Activated CD4-positive, alpha-beta memory T cell treated with anti-CD3 and anti-CD28 coated beads for 36 hours (primary cell): Measurements from ENCODE around the gene LRRC8D. TPM values are rescaled to one million over a fixed set of nuclear protein-coding genes. Genes with fewer than 3 reads are reported as not detected.
A peak's percentile ranks its signal among the peaks of the same experiment; 100 is the strongest.

Experiments used
- CTCF ChIA-PET: fragments of 350-600 bp; sonication (Branson Sonifier 250); formaldehyde crosslinking; loops from one replicate; lab custom pipeline; 2021; ENCODE audit warnings: antibody characterized with exemption, inconsistent platforms; lab: Charles Lee
- POLR2A ChIA-PET: fragments of 350-600 bp; sonication (Branson Sonifier 250); formaldehyde crosslinking; loops from one replicate; lab custom pipeline; 2021; ENCODE audit warnings: antibody characterized with exemption; lab: Charles Lee
- DNase-seq: peaks from one replicate; pipeline ENCODE4 v3.0.0-alpha.2; 2020
- H3K27ac Mint-ChIP-seq: one replicate; pipeline ENCODE4 v1.8.0; 2021; ENCODE audit warnings: mixed read lengths
- H3K27me3 Mint-ChIP-seq: one replicate; pipeline ENCODE4 v1.8.0; 2021; ENCODE audit warnings: mixed read lengths
- H3K36me3 Mint-ChIP-seq: one replicate; pipeline ENCODE4 v1.8.0; 2021; ENCODE audit warnings: mixed read lengths
- H3K4me1 Mint-ChIP-seq: one replicate; pipeline ENCODE4 v1.8.0; 2021; ENCODE audit warnings: low read depth, mixed read lengths
- H3K4me3 Mint-ChIP-seq: one replicate; pipeline ENCODE4 v1.8.0; 2021; ENCODE audit warnings: mild to moderate bottlenecking, mixed read lengths
- H3K9me3 Mint-ChIP-seq: one replicate; pipeline ENCODE4 v1.8.0; 2021; ENCODE audit warnings: mixed read lengths
- intact Hi-C: fragments of 100-400 bp; cut with micrococcal nuclease; formaldehyde crosslinking; loops from one replicate; pipeline ENCODE4 v1.15.1; 2023
- total RNA-seq, 2 experiments: library from RNA; stranded (reverse); gene quantifications; one replicate each; pipeline ENCODE4 v1.2.3, GENCODE V29; 2021

Gene LRRC8D
- total RNA-seq, 2 experiments from 2014 or later, result 17.7 to 19.4 TPM

DNA sequence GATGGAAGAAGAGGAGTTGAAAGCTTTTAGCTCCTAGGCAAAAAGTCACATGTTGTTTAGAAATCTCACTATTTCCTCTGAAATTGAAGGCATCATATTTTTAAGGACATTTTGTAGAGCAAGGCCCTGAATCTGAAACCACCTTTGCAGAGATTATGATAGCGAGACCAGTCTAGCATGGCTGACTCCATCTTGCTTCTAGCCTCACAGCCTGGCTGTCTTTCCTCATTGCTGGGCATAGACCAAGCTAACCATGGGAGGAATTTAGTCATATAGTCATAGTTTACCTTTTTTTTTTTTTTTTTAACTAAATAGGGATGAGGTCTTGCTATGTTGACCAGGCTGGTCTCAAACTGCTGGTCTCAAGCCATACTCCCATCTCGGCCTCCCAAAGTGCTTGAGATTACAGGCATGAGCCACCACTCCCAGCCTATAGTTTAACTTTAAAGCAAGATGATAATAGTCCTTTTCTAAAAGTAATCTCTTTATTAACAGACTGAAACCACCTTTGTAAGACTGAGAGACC lies 131.8 kb downstream of the LRRC8D start:
- H3K36me3 Mint-ChIP-seq, result peaks cover 1% of the 10 kb centered on the region
- CTCF ChIA-PET, result interaction anchor here (0.6 to 0.9 kb wide), 2 partner anchors 43 to 110 kb away, joined by 3 to 4 read pairs; no protein-coding TSS in a partner anchor
- H3K27me3 Mint-ChIP-seq, result no peaks in the 10 kb centered on the region
- H3K9me3 Mint-ChIP-seq, result no peaks in the 10 kb centered on the region
- no peak overlapping the region for H3K27ac Mint-ChIP-seq
- intact Hi-C loops, result loop anchor here (1.0 to 5.0 kb wide), 5 partner anchors 34 to 172 kb away; partner anchors contain the start of gene LRRC8D
- H3K4me3 Mint-ChIP-seq, result no peak overlapping the region
- peaks cover 14% of the 10 kb centered on the region for H3K4me1 Mint-ChIP-seq
- no peak for DNase-seq
- POLR2A ChIA-PET, result interaction anchor here (0.6 kb wide), 1 partner anchor 132 kb away, joined by 3 read pairs; the partner anchor contains the start of gene LRRC8D

DNA sequence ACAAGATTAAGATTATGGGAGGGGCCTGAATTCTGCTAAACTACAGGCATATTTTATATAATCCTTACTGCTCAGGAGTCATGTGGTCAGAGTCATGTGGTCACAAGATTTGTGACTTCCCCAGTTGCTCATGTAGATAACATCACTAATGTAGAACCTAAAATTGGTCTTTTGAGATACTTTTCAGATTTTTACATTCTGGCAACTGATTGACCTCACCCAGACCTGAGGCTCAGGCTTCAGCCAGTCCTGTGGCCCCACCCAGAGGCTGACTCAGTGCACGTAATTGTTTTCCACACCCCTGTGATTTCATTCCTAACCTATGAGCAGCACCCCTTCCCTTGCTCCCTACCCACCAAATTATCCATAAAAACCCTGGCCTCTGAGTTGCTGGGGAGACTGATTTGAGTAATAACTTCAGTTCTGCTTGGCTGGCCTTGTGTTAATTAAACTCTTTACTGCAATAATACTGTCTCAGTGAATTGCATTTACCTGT lies 132.3 kb downstream of the LRRC8D start:
- ChIA-PET POLR2A (interaction anchor here (0.6 kb wide), 1 partner anchor 133 kb away, joined by 3 read pairs; the partner anchor contains the start of gene LRRC8D), CTCF (no interaction called here)
- H3K36me3 Mint-ChIP-seq, result no peaks in the 10 kb centered on the region
- H3K27ac Mint-ChIP-seq, result no peak overlapping the region
- DNase-seq, result peak; percentile 61
- H3K4me1 Mint-ChIP-seq, result peaks cover 14% of the 10 kb centered on the region
- intact Hi-C loops, result loop anchor here (1.0 to 5.0 kb wide), 5 partner anchors 34 to 173 kb away; partner anchors contain the start of gene LRRC8D
- H3K27me3 Mint-ChIP-seq, result no peaks in the 10 kb centered on the region
- no peaks in the 10 kb centered on the region for H3K9me3 Mint-ChIP-seq
- no peak overlapping the region for H3K4me3 Mint-ChIP-seq

DNA sequence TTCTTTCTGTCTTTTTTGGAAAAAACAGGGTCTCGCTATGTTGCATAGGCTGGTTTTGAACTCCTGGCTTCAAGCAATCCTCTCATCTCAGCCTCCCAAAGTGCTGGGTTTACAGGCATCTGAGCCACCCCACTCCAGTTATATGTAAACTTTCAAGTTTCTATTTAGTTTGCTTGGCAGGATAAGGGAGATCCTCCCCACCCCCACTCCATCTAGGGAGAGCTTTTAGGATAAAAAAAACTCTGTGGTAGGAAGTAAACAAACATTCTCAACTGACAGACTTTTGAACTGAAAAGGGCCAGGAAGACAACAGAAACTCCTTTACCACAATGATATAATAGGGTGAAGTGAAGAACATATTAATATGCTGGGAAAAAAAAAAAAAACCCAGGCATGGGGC lies 133.1 kb downstream of the LRRC8D start:
- Mint-ChIP-seq H3K4me1 (peaks cover 14% of the 10 kb centered on the region), H3K9me3 (no peaks in the 10 kb centered on the region), H3K27me3 (no peaks in the 10 kb centered on the region), H3K27ac (no peak overlapping the region), H3K4me3 (no peak overlapping the region), H3K36me3 (no peaks in the 10 kb centered on the region)
- POLR2A ChIA-PET, result no interaction called here
- DNase-seq, result no peak
- CTCF ChIA-PET, result interaction anchor here (1.0 kb wide), 1 partner anchor 149 kb away, joined by 3 read pairs; no protein-coding TSS in a partner anchor
- intact Hi-C loops, result loop anchor here (1.0 to 5.0 kb wide), 5 partner anchors 33 to 174 kb away; partner anchors contain the start of gene LRRC8D

DNA sequence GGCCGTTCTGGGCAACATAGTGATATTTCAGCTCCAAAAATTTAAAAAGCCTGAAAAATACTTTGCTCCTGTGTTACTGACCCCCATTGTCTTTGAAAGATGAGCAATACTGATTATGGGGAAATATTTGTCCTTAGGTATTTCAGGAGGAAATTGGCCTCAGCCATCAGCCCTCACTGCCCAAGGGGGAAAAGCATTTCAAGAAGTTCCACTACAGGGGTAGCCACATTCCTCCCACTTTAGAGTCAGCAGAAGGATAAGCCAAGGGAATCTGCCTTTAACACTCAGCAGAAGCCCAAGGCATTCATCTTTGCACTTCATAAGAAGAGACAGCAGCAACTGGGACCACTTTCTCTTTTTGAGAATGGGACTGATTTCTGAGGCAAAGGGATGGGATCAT lies 133.6 kb downstream of the LRRC8D start:
- ChIA-PET CTCF (interaction anchor here (1.0 kb wide), 1 partner anchor 150 kb away, joined by 3 read pairs; no protein-coding TSS in a partner anchor), POLR2A (no interaction called here)
- intact Hi-C loops, result loop anchor here (5.0 kb wide), 1 partner anchor 132 kb away; the partner anchor contains the start of gene LRRC8D
- Mint-ChIP-seq H3K9me3 (no peaks in the 10 kb centered on the region), H3K4me1 (peaks cover 14% of the 10 kb centered on the region), H3K27me3 (no peaks in the 10 kb centered on the region), H3K4me3 (no peak overlapping the region), H3K27ac (no peak overlapping the region), H3K36me3 (no peaks in the 10 kb centered on the region)
- no peak for DNase-seq

DNA sequence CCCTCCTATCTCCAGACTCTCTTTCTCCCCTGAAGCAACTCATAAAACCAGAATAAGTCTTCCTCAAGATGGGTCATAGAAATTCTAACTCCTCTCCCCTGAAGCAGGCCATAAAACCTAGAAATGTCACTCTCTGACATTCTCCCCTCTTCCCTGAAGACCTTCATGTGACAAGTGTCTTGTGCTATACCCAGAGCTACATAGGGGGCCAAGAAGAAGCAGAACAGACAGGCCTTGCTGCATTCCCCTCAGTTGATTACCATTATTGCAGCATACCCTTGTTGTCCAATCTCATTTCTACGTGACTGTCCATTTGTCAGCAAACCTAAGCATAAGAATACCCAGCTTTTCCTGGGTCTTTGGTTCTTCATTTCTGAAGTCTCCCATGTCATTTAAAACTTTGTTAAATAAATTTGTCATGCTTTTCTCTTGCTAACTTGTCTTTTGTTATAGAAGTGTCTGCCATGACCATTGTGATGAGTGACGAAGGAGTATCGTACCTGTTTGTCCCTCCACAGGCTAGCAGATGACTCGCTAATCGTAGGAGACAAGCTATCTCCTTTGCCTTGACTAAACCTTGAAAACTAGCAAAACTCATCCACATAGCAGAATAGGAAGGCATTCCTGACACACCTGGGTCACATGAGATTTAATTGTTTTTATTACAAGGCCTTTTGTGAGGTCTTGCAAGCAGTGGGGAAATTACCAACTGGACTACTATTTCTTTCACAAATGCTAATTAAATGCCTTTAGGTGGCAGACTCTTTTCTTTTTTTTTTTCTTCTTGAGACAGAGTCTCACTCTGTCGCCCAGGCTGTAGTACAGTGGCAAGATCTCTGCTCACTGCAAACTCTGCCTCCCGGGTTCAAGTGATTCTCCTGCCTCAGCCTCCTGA lies 134.7 kb downstream of the LRRC8D start:
- ChIA-PET POLR2A (no interaction called here), CTCF (no interaction called here)
- Mint-ChIP-seq H3K36me3 (no peaks in the 10 kb centered on the region), H3K4me3 (no peak overlapping the region), H3K27me3 (no peaks in the 10 kb centered on the region), H3K9me3 (no peaks in the 10 kb centered on the region), H3K4me1 (peaks cover 14% of the 10 kb centered on the region), H3K27ac (no peak overlapping the region)
- DNase-seq, result no peak
- intact Hi-C loops, result no loop called here

DNA sequence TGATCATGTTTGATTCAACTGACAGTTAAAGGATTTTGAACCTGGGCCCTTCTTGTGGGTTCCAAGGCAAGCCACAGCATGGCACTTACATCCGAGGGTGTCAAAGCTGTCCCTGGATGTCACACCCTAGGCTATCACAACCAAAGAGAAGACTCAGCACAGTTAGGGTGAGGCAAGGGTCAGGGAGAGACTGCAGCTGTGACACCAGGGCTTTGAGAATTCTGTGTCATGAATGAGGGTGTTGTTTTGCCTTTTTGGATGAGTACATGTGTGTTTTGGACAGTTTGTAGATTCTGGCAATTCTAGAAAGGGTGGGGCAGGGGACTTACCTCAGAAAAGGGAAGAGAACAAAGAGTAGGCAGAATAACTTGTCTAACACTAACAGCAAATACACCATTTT lies 136.3 kb downstream of the LRRC8D start:
- Mint-ChIP-seq H3K4me3 (no peak overlapping the region), H3K9me3 (no peaks in the 10 kb centered on the region), H3K27me3 (no peaks in the 10 kb centered on the region), H3K27ac (no peak overlapping the region), H3K4me1 (peaks cover 14% of the 10 kb centered on the region), H3K36me3 (no peaks in the 10 kb centered on the region)
- DNase-seq, result peak; percentile 35
- POLR2A ChIA-PET, result no interaction called here
- intact Hi-C loops, result no loop called here
- CTCF ChIA-PET, result interaction anchor here (0.9 to 1.5 kb wide), 2 partner anchors 114 to 152 kb away, joined by 3 to 4 read pairs; no protein-coding TSS in a partner anchor

DNA sequence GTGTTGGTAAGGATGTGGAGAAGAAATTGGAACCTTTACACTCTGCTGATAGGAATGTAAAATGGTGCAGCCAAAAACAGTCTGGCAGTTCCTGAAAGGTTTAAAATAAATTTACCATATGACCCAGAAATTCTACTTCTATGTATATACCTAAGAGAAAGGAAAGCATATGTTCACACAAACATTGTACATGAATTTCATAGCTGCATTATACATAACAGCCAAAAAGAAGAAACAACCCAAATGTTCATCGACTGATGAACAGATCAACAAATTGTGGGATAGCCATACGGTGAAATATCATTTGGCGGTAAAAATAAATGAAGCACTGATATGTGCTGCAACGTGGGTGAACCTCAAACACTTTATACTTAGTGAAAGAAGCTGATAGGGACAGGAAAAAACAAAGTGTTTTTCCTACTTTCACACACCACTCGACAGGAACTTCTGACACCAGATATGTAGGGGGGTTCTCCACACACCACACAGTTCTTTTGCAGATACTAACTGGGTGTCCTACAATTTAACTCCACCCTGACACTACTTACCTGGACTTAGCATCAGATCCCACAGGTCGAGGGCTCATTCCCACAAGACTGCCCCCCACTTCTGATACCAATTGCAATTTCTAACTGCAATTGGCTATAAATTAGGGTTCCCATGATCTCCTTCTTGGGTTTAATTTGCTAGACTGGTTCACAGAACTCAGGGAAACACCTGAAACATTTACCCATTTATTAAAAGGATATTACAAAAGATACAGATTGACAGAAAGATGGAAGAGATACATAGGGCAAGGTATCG lies 138.2 kb downstream of the LRRC8D start:
- Mint-ChIP-seq H3K27ac (no peak overlapping the region), H3K9me3 (no peaks in the 10 kb centered on the region), H3K27me3 (peaks cover 1% of the 10 kb centered on the region), H3K4me3 (no peak overlapping the region), H3K4me1 (peaks cover 6% of the 10 kb centered on the region), H3K36me3 (no peaks in the 10 kb centered on the region)
- no peak for DNase-seq
- ChIA-PET CTCF (no interaction called here), POLR2A (no interaction called here)
- intact Hi-C loops, result no loop called here

DNA sequence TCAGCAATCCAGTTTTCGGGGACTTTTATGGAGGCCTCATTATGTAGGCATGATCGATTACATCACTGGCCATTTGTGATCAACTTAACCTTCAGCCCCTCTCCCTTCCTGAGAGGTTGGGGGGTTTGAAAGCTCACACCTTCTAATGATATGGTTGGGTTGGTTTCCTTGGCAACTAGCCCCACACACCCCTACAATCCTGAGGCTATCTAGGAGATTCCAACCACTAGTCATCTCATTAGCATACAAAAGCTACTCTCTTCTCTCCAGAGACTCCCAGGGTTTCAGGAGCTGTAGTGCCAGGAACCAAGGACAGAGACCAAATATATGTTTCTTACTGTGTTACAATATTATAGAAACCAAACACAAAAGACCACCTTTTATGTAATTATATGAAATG lies 138.9 kb downstream of the LRRC8D start:
- Mint-ChIP-seq H3K9me3 (no peaks in the 10 kb centered on the region), H3K36me3 (no peaks in the 10 kb centered on the region), H3K27me3 (peaks cover 1% of the 10 kb centered on the region), H3K4me3 (no peak overlapping the region), H3K27ac (no peak overlapping the region), H3K4me1 (peaks cover 6% of the 10 kb centered on the region)
- ChIA-PET POLR2A (no interaction called here), CTCF (no interaction called here)
- intact Hi-C loops, result no loop called here
- DNase-seq, result no peak

DNA sequence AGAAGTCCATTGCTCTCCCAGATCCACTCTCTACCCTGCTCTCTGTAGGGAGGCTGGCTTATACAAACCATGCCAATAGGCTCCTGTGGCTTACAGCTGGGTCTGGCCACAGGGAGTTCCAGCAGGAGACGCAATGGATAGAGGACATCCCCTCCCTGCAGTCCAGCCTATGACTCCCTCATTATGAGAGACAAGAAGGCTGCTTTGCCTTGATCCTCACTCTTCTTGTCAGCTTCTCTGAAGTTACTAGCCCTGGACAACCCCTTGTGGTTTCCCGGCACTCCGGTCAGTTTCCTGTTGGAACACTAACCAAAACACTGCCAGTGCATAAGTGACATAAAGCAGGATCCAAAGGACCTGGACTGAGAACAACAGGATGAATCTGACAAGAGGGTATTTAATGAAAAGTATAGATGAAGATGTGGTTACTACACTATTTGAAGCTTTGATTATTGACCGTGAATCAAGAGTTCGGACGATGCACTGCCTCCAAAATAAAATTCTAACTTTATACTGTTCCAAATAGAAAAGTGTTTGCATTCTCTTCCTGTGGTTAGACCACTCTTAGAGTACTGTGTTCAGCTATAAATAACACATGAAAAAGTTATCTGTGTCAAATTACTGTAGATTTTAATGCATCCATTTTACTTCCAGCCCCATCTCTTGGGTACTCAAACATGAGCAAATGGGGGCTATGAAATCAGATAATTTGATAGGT lies 141.4 kb downstream of the LRRC8D start:
- Mint-ChIP-seq H3K27me3 (peaks cover 1% of the 10 kb centered on the region), H3K4me1 (peaks cover 3% of the 10 kb centered on the region), H3K27ac (no peak overlapping the region), H3K4me3 (no peak overlapping the region), H3K36me3 (no peaks in the 10 kb centered on the region), H3K9me3 (no peaks in the 10 kb centered on the region)
- no peak for DNase-seq
- ChIA-PET POLR2A (no interaction called here), CTCF (no interaction called here)
- intact Hi-C loops, result no loop called here

DNA sequence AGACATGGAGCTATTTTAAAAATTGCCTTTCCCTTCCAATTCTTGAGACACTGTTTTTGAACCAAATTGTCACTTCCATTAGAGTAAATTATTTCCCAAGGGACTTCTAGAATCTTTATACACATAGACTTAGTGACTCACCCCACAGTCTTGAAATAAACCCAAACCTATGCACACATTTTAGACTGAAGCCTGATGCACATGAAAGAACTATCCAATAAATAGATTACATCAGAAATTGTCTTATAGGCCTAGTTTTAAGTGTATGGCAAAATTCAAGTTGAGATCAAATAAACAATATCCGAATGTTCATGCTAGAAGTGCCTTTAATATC lies 141.9 kb downstream of the LRRC8D start:
- peaks cover 1% of the 10 kb centered on the region for H3K27me3 Mint-ChIP-seq
- H3K36me3 Mint-ChIP-seq, result no peaks in the 10 kb centered on the region
- ChIA-PET POLR2A (no interaction called here), CTCF (interaction anchor here (0.9 kb wide), 1 partner anchor 120 kb away, joined by 3 read pairs; no protein-coding TSS in a partner anchor)
- H3K4me3 Mint-ChIP-seq, result no peak overlapping the region
- H3K27ac Mint-ChIP-seq, result no peak overlapping the region
- no peaks in the 10 kb centered on the region for H3K9me3 Mint-ChIP-seq
- intact Hi-C loops, result no loop called here
- no peaks in the 10 kb centered on the region for H3K4me1 Mint-ChIP-seq
- DNase-seq, result no peak

DNA sequence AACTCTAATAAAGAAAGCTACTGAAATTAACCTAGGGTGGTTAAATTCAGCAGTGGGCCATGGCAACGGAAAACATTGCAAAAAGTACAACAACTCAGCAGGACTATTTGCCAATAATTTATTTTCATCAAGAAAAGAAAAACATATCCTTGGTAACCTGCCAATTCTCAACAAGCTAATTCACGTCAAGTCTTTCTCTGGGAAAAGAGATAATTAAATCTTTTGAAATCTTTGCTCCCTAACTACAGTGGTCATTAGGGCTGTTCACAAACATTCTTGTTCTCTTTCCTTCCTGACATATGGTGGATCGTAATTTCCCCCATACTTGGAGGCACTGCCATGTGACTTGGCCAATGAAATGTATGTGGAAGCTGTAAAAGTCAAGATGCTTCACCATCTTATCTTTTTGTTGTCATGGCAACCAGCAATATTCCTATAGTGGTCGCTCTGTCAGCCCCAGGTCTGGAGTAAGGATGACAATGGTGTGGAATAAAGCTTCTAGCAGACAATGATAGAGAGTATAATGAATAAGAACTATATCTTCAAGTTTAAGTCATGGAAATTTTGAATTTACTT lies 144.4 kb downstream of the LRRC8D start:
- peaks cover 1% of the 10 kb centered on the region for H3K27me3 Mint-ChIP-seq
- H3K4me1 Mint-ChIP-seq, result no peaks in the 10 kb centered on the region
- ChIA-PET CTCF (no interaction called here), POLR2A (no interaction called here)
- no peaks in the 10 kb centered on the region for H3K36me3 Mint-ChIP-seq
- no peak for DNase-seq
- no peak overlapping the region for H3K27ac Mint-ChIP-seq
- intact Hi-C loops, result no loop called here
- H3K4me3 Mint-ChIP-seq, result no peak overlapping the region
- no peaks in the 10 kb centered on the region for H3K9me3 Mint-ChIP-seq
